Fibroblast of skin of right biceps (primary cell): ENCODE results near the gene LRRN4.

Experiments used
- DNase-seq: peaks from one replicate; pipeline ENCODE4 v3.0.0-alpha.2; 2013

The LRRN4 gene

DNA sequence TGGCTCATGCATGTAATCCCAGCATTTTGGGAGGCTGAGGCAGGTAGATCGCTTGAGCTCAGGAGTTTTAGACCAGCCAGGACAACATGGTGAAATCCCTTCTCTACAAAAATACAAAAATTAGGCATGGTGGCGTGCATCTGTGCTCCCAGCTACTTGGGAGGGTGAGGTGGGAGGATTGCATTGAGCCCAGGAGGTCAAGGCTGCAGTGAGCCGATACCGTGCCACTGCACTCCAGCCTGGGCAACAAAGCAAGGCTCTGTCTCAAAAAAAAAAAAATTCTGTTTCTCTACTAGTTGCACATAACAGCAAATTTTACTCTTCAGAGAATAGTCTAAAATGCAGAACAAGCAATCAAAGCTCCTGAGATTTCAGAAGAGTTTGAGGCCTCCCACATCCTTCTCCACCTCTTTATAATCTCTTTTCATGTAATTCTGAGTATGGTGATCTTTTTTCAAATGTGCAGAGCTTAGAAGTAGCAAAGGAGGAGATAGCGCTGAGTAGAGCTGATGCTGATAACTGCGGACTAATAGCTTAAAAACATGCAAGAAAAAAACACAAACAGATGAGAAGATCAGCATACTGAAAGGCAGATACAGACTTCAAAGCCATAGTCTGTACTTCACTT, 23.3 kb downstream of the LRRN4 start:
- DNase-seq: no peak

DNA sequence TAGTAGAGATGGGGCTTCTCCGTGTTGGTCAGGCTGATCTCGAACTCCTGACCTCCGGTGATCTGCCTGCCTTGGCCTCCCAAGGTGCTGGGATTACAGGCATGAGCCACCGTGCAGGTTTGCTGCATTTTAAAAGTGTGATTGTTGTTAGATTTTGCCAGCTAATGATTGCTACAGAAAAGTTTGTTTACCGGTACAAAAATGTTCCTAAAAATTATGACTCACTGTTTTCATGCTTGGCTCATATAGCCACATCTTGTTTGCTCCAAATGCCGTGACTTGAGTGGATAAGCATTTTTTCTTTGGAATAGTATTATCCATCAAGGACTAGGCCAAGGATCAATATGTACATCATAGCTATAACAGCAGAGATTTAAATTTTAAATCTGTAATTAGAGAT, 24.3 kb downstream of the LRRN4 start:
- no peak for DNase-seq

DNA sequence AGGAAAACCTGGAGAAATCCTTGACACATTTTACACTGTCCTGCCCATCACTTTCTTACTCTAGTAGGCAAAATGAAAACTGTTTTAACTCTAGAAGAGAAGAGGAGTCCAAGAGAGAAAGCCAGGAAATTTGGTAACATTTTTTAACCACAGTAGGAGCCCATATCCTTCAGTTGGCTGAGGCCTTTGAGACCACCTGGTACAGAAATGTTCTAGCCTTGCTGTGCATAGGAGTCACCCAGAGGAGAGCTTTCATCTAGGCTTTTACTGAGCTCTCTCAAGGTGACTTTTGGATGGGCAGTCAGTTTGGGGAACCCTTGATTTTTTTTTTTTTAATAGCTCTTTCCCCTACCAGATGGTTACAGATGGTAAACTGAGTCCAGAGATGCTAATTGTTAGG, 25.0 kb downstream of the LRRN4 start:
- no peak for DNase-seq

DNA sequence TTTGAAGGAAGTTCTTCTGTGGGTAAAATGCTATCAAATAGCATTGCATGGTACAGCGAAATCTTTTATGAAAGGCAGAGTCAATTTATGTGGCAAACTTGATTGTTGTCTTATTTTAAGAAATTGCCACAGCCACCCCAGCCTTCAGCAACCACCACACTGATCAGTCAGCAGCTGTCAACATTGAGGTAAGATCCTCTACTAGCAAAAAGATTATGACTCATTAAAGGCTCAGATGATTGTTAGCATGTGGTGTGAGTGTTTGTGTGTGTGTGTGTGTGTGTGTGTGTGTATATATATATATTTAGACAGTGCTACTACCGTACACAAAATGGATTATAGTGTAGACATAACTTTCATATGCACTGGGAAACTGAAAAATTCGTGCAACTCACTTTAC, 27.8 kb downstream of the LRRN4 start:
- DNase-seq: peak; percentile 49

DNA sequence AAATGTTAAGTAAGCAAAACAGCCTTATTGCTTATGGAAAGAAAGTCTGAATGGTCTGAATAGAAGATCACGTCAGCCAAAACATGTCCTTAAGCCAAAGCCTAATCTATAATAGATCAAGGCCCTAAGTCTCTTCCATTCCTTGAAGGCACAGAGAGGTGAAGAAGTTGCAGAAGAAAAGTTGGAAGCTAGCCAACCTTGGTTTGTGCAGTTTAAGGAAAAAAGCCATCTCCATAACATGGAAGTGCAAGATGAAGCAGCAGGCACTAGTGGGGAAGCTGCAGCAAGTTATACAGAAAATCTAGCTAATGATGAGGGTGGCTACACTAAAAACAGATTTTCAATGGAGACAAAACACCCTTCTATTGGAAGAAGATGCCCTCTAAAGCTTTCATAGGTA, 29.1 kb downstream of the LRRN4 start:
- DNase-seq: no peak

DNA sequence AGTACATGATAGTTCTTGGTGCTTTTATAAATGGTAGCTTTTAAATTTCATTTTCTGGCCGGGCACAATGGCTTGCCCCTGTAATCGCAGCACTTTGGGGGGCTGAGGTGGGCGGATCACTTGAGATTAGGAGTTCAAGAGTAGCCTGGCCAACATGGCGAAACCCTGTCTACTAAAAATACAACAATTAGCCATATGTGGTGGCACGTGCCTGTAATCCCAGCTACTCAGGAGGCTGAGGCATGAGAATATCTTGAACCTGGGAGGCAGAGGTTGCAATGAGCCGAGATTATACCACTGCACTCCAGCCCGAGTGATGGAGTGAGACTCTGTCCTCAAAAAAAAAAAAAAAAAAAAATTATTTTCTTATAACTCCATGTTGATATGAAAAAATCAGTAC, 36.0 kb downstream of the LRRN4 start:
- no peak for DNase-seq

DNA sequence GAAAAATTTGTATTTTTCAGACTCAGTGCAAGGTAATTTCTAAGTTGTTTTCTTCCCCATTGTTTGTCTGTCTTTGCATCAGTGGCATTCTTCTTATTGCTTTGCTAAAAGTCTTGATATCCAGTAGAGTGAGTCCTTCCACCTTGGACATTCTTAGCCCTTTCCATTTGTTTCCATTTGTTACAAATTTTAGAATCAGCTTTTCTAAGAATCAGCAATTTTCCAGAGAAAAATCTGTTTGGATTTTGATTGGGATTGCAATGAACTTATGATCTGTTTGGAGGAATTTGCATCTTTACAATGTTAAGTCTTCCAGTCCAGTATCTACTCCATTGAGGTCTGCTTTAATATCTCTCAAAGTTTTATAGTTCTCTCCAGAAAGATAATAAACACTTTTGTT, 36.4 kb downstream of the LRRN4 start:
- DNase-seq: no peak

DNA sequence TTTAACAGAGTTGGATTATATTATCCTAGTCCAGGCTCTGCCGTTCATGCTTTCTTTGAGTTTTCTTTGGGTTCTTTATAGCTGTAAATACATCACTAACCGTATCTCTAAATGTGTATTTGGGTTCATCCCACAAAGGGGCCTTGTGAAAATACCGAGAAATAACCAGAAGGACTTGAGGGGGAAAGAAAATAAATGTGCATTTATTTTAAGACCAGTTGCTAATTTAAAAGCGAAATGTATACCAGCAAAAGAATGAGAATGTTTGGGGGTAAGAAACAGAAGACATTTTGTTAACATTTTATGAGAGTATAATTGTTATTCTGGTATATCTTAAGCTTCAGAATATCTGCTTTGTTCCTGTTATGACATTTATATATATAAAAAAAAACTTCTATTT, 38.9 kb downstream of the LRRN4 start:
- DNase-seq: no peak

DNA sequence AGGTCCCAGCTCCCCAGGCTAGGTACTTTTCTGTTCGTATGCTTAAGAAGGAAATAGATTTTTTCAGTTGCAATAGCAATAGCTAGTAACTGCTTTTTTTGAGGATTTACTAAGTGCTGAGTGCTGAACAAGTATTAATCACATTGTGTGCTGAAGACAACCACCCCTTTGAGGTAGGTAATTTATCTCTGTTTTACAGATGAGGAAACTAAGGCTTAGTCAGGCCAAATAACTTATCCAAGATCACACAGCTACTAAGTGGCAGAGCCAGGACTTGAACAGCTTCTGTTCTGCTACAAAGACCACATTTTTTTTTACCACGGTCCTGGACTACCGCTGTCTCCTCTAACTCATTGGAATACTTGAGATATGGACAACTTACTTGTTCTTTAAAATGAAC, 39.8 kb downstream of the LRRN4 start:
- no peak for DNase-seq

DNA sequence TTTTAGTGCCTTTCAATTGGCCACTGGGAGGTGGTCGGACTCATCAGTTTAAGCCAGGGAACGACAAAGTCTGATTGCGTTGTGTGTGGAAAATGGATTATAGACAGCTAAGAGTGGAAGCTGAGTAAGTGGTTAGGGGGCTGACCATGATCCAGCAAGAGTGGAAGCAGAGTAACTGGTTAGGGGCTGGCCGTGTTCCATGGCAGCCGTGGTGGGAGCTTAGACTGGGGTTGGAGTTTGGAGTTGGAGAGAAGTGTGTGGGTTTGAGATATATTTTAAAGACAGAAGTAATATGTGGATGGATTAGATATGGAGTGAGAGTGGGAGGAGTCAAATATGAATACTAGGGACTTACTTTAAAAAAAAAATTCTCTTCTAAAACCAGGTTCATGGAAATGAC, 41.7 kb downstream of the LRRN4 start:
- no peak for DNase-seq

DNA sequence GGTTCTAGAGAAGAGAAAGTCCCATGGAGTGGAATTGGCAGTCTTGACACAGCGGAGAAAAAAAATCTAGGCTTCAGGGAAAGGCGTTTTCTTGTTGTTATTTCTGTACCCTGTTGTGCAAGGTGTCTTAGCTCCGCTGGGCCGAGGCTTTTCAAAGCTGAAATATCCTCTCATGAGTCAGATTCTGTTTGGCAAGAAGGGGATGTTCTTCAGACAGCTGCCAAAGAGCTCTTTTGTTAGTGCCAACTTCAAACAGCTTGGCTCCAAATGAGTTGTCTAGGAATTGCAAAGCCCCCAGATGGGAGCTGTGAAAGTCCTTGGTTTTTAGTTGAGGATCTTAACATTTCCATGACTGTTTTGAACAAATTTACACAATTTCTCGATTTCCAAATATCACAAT, 45.6 kb downstream of the LRRN4 start:
- DNase-seq: peak; percentile 68

DNA sequence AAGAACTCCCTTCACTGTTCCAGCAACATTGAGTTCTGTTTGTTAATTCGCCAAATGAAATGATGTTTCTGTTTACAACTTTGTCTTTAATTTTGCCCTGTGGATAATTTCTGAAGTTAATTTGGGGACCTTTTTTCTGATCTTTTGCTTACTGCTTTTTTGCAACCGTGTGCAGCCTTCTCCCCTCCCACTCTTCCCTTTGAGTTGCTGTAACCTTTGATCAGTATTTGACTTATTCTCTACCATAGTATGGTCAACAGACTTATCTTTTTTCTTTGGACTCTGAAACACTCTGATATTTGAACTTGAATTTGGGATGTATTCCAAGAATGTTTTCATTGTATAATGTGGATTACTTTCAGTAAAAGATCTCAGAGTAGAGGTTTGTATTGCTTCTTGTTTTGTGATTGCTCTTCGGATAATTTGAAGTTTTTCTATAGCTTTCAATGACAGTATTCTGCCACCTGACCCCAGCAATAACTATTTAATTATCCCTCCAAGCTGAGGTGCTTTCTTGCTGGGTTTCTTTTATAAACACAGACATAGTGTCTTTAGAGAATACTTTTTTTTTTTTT, 46.2 kb downstream of the LRRN4 start:
- DNase-seq: no peak

DNA sequence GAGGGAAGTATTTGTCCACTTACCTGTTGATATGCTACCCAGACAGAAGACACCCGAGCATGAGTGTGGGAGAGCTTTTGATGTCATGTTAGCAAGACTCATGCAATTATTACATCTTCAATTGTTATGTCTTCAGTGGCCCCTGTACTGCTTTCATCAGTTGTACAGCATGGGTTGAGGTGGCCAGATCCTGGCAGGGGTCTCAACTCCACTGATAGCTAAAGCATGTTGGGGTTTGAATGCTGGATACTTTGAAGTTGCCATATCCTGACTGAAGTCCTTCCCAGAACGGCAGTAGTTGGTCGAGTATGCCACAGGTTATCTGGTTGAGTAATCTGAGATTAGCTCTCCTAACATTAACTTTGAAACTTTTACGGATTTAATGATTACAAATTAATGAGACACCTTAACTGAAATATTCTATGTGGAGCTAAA, 46.7 kb downstream of the LRRN4 start:
- no peak for DNase-seq

DNA sequence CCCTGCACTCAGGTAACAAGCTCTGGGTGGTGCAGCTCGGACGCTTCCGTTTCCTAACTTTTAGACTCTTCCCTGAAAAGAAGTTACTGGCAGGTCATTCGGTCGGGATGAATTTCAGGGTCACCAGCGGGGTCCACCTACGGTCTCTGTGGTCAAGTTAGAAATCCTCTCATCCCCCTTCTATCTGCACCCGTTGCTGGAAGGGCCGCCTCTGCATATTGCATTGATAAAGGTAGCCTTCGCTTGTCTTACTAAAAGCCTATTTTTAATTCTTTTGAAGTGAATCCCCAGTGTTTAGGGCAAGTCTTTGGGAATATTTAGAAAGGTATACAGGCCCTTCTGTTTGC, 47.3 kb downstream of the LRRN4 start:
- no peak for DNase-seq

DNA sequence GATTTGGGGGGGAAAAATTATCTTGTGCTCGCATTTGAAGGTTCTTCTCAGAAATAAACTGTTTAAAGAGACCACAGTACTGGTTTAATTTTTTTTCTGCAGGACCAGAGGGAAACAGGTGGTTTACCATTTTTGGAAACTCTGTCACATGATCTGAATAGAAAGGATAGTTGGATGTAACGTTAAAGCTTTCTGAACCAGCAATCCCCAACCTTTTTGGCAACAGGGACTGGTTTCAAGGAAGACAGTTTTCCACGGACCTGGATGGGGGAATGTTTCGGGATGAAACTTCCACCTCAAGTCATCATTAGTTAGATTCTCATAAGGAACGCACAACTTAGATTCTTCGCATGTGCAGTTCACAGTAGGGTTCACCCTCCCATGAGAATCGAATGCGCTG, 53.0 kb downstream of the LRRN4 start:
- DNase-seq: no peak

DNA sequence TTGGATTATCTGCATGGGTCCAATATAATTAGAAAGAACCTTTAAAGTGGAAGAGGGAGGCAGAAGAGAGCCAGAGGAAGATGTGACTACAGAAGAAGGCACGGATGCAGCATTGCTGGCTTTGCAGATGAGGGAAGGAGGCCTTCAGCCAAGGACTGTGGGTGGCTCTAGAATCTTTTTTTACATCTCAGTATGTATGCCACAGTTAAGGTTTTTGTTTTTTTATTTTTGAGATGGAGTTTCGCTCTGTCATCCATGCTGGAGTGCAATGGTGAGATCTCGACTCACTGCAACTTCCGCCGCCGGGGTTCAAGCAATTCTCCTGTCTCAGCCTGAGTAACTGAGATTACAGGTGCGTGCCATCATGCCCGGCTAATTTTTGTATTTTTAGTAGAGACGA, 54.1 kb downstream of the LRRN4 start:
- DNase-seq: no peak

DNA sequence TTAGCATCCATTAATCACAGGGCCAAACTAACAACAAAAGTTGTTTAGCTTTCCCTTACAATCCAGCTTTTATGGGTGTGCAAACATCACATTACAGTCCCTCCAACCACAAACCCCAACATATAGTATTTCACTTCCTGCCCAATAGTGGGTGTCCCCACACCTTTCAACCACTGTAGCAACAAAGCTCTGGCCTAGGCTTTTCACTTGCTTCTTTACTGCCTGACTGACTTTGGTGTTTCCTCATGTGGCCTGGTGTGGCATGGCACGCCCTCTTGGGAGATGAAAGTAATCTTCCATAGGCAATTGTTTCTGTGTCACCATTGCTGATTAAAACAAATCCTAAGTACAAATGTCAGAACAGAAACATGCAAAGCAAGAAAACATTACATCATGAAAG, 57.1 kb downstream of the LRRN4 start:
- DNase-seq: no peak

DNA sequence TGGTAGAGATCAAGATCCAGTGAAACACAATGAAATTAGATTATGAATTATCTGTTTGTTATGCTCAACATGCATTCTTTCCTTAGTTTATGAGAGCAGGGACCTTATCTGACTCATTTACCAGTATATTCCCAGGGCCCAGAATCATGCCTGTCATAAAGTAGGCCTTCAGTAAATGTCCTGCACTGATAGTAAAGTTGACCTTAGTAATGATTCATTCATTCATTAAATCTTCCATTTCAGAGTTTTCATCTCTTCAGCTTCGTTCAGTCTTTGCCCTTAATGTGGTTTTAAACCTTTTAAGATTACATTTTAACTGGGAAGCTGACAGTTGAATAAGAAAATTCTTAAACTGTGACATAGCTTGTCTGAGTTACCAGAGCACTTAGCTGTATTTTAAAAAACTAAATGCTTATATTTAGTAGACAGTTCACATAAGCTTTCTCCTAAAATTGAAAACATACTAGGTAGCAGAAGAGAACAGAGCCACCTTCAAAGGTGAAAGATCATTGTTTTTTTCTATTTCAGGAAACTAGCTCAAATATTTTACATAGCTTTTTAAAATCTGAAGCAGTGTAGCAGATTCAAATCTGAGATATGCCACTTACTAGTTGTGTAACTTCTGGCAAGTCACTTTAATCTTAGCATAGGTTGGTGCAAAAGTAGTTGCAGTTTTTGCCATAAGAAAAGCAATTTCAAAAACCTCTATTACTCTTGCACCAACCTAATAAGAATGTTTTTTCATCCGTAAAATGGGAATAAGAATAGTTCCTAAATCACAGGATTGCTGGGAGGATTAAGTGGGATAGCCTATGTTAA, 62.0 kb downstream of the LRRN4 start:
- DNase-seq: peak; percentile 23

DNA sequence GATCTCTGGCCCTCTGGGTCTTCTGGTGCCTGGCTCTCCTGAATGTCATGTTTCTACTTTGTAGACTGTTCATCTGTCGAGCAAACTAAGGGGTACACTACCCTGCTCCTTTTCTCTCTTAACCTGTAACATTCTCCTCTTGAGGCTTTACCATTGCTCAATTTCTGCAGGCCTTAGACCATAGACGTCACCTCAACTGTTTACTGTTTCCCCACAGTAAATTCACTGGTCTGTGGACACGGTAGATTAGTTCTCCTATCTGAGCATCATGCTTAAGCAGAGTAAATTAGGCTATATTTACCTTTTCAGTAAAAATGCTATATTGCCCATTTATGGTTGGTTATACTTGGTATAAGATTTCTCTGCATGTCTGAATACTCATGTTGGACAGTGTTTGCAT, 62.9 kb downstream of the LRRN4 start:
- DNase-seq: no peak
